ENCODE measurements around the gene COX19.
"Not testable (repeated sequence)": the region's sequence is repeated elsewhere in the genome, so short reads cannot be mapped to it uniquely, and the experiment has no call there.

Gene COX19

DNA sequence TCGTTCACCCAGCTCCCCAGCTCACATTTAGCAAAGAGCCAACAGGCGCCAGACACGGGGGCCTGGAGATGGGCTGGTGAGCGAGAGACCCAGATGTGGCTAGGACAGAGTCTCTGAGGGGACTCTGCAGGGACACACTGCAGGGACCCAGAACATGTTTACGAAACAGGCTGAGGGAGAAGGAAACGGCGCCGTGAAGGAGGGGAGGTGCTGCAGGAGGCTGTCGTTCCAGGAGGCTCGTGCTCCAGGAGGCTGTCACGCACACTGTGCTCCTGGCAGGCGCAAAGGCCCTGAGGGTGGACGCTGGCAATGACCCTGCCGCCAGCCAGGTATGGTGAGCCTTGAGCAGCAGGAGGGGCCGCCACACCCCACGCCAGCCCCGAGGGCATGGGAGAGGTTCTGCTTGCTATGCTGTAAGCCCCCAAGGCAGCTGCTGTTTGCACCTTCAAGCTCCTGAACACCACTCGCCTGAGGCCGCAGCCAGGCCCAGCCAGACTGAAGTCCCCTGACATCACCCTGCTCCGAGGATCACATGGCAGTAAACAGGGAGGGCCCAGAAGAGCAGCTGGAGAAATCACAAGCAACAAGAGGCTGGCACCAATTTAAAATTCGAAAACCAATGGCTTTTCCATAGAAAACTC, 48.2 kb downstream of the COX19 start:
- DNase-seq (ENCODE audit: low read depth in 2 of 2, low spot score in 1 of 2) = no peak

DNA sequence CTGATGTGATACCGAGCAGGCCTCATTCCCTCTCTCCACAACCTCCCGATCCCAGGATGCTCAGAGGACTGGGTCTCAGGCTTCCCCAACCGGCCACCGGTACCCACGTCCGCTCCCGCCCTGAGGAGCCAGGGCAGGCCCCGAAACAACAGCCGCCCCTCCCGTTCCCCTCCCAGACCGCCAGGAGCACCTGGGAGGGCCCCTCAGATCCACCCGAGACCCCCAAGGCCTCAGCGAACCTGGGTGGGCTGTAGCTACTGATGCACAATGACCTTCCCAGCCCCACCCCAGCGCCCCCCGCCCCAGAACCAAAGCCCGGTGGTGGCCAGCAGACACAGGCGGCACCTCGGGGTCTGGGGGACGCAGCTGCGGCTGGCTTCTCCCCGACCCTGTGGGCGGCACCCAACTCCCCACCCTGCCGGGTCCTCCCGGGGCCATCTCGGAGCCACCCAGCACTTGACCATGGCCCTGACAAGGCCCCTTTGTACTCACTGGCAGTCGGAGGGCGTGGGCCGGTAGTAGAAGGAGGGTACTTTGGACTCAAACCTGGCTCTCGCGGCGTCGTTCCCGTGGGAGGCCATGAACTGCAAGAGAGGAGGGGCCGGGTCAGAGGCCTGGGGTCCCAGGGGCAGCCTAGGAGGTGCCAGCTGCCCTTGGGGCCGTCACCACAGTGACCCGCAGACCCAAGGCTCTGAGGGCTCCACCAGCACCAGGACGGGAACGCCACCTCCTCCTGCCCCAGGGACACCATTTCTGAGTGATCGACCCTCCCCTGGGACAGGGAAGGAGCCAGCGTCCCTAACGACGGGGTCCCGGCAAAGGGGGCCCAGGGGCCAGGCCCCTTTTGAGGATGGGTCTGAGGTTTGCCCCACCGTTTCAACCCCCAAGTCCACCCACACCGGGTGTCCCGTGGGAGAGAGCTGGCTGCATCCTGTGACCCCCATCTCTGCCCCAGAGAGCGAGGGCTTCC, 49.0 kb downstream of the COX19 start:
- no peak for DNase-seq (ENCODE audit: low read depth in 2 of 2, low spot score in 1 of 2)

DNA sequence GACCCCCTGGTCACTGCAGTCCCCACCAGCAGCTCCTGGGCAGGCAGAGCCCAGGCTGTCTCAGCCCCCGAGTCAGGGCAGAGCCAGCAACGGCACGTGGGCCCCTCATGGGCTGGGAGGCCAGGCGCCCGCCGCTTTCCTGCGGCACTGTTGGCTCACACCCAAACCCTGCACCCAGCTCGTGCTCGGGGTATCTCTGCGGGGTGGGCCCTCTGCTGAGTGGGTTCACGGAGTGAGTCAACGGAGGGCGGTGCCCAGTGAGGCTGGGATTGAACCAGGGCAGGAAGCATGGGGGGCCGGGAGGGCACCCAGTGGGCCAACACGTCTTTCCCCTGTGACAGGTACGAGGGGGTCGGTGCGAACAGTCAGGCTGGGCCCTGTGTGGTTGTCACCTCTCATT, 49.7 kb downstream of the COX19 start:
- peak; percentile 62 to 84 for DNase-seq (ENCODE audit: low read depth in 2 of 2, low spot score in 1 of 2)

DNA sequence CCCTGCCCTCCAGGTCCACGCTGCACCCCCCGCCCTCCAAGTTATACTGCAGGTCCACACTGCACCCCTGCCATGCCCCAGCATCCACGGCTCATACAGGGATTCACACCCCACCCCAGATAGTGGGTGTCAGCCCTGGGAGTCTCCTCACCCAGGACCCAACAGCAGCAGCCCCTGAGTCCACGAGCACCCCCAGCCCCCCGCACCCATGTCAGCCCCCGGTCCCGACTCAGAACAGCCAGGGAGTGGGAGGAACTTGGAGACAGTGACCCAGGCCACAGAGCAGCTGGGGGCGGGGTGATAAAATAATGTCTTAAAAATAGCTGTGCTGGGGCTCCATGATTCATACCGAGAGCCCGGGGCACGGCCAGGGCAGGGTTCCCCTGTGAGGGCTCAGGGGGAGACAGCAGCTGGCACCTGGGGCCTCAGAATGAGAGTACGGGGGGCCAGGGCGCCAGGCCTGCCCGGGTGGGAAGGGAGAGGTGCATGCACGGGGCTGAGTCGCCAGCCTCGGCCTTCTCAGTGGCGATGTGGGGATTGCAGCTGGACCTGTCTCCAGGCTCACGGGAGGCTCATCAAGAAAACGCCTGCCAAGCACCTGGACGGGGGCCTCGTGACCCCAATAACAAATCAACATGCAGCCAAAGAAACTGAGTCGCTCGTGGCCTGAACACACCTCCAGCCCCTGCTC, 50.7 kb downstream of the COX19 start:
- peak in 1 of 2 donors; percentile 70 for DNase-seq (ENCODE audit: low read depth in 2 of 2, low spot score in 1 of 2)

DNA sequence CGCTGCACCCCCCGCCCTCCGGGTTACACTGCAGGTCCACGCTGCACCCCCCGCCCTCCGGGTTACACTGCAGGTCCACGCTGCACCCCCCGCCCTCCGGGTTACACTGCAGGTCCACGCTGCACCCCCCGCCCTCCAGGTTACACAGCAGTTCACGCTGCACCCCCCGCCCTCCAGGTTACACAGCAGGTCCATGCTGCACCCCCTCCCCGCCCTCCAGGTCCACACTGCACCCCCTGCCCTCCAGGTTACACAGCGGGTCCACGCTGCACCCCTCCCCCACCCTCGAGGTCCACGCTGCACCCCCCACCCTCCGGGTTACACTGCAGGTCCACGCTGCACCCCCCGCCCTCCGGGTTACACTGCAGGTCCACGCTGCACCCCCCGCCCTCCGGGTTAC, 51.3 kb downstream of the COX19 start:
- not testable (repeated sequence) for DNase-seq (ENCODE audit: low read depth in 2 of 2, low spot score in 1 of 2)

DNA sequence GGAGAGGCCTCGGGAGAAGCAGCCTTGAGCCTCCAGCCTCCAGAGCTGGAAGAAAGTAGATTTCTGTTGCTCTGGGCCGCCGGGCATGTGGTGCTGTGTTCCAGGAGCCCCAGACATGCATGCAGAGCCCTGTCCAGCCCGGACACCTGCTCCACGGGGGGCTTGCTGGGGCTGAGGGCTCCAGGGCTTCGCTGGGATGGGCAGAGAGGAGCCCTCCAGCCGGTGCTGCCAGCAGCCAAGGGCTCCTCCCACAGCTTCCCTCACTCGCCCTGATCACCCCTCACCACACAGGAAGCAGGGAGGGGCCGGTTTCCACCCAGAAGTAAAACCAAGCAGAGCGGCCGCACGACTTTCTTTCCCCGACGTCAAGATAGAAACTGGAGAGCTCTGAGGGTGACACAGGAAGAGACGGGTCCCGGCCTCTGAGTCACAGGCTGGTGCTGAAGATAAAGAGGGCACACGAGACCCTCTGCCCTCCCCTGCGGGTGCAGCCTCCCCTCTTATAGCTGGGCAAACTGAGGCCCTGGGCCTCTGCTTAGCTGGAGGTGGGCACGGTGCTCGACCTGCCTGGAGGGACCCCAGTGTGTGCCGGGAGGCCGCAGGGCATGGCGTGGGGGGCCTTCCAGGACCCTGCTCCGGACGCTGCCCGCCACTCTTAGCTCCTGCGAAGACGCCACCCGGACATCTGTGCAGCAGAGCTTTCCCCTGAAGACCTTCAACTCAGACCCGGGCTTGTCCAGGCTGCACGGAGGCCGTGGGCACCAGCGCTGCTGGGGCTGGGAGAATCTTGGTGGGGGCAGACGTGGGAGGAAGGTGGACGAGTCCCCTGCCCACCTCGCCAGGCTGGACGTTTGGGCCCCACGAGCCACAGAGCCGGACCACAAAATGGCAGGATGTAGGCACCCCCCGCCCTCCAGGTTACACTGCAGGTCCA, 52.0 kb downstream of the COX19 start:
- peak; percentile 78 to 93 for DNase-seq (ENCODE audit: low read depth in 2 of 2, low spot score in 1 of 2)

DNA sequence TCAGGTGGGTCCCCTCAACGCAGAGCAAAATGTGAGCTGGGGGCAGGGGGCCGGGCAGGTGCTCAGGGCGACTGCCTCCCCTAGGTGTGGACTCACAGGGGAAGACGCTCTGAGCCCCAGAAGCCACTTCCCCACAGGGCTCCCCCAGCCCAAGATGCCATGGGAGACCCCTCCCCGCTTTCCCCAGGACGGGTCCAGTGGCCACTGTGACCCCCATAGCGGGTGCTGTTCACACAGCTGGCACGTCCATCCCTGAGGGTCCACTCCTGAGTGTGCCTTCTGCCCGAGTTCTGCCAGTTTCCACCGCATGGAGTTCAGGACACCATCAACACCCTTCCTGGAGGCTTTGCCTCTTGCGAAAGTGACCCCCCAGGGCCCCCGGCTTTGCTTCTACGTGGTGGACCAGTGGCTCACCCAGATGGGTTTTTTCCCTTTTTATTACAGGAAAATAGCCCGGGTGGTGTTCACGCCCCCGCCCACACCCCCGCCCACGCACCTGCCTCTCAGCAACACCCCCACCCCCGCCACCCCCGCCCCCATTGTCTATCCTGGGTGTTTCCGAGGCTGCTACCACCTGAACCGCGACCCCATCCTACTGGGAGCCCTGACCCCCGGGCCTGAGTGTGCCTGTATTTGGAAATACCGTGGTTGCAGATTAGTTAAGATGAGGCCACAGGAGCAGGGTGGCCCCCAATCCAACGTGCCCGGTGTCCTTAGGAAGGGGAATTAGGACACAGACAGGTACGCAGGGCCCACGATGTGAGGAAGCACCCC, 52.8 kb downstream of the COX19 start:
- peak in 1 of 2 donors; percentile 55 for DNase-seq (ENCODE audit: low read depth in 2 of 2, low spot score in 1 of 2)

DNA sequence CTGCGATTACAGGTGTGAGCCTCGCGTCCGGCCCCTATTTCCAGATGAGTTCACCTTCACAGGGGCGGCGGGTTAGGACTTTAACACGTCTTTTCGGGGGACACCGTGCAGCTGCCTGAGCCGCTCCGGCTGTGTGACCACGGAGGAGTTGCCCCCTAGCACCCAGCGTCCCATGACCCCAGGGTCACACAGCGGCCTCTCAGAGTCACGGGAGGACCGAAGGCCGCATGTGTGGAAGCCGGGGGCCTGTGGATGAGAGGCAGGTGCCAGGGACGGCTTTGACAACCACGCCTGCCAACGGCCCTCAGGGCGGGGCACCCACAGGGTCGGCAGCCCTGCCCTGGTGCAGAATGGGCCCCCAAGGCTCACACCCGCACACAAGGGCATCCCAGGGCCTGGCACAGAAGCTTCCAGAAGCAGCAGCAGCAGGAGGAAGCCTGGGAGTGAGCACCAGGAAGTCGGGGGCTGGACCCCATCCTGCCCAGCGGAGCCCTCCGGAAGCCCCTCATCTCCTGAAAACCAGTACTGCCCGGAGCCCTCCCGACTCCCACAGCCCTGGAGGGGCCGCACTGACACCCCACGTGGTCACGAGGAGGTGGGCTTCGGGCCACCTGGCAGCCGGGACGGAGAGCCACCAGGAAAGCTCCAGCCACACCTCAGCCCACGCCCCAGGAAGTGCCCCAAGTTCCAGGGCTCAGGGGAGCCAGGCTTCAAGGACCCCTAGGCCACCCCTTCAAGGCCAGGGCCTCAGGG, 53.6 kb downstream of the COX19 start:
- no peak for DNase-seq (ENCODE audit: low read depth in 2 of 2, low spot score in 1 of 2)

DNA sequence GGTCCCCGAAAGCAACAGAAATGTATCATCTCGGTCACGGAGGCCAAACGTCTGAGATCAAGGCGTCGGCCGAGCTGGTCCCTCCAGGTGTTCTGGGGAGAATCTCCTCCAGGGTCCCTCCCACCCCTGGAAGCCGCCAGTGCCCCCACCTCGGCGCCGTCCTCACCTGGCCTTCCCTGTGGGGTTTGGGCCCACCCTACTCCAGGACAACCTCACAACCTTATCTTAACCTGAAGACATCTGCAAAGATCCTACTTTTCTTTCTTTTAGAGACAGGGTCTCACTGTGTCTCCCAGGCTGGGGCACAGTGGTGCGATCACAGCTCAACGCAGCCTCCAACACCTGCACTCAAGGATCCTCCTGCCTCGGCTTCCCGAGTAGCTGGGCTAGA, 54.3 kb downstream of the COX19 start:
- no peak for DNase-seq (ENCODE audit: low read depth in 2 of 2, low spot score in 1 of 2)

DNA sequence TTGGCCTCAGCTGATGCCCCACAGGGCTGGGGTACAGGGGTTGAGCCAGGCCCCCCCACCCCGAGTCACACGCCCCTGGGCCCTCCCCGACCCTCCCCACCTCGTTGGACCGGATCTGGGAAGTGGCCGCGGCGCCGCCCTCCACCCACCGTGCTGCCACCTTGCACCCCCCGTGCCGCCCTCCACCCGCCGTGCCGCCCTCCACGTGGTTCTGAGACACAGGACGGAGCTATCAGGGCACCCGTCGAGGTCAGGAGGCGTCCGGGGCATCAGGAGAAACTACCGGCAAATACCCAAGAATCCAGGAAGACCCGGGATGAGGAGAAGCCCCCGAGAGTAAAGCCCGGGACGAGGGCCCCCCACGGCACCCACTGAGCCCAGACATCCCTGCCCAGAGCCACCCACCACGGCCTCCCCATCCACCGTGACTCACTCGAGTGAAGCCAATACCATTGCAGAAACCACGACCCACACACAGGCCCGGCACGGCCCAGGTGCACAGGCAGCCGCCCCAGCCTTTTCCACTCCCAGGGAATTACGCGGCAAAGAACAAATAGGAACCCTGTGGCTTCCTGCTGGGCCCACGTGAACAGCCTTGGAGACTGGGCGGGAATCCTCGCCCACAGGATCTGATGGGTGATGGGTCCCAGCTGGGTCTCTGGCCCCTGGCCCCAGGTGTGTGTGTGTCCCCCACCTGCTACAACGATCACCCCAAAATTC, 54.8 kb downstream of the COX19 start:
- DNase-seq (ENCODE audit: low read depth in 2 of 2, low spot score in 1 of 2) = no peak

DNA sequence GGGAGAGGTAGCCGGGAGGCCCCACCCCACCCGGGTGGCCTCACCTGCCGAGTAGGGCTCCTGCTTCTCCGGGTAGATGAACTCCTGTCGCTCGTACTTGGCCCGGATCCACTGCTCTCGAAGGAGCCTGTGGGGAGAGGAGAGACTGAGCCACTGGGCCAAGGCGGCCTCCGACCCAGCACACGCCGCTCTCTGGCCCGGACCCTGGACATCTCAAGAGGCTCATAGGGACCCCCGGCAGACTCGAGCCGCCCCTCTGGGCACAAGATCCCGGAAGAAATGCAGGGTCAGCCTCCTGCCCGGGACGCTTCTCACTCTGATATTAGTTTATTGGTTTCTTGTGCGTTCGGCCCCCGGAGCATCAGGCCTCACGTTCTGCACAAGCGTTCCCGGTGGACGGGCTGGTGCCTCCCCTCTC, 55.4 kb downstream of the COX19 start:
- no peak for DNase-seq (ENCODE audit: low read depth in 2 of 2, low spot score in 1 of 2)

DNA sequence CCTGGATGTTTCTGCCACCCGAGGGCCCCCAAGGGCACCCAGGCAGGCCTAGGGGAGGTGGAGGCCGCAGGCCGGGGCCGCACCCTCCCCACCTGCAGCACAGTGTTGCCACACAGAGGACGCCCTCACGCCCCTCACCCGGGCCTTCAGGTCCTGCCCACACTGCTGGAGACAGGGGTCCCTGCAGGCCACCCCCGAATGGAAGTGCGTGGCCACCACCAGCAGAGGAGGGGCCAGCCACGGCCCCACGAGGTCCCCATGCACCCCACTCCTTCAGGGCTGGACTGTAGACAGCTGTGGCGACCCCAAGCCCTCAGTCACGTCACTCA, 56.3 kb downstream of the COX19 start:
- DNase-seq (ENCODE audit: low read depth in 2 of 2, low spot score in 1 of 2) = no peak

DNA sequence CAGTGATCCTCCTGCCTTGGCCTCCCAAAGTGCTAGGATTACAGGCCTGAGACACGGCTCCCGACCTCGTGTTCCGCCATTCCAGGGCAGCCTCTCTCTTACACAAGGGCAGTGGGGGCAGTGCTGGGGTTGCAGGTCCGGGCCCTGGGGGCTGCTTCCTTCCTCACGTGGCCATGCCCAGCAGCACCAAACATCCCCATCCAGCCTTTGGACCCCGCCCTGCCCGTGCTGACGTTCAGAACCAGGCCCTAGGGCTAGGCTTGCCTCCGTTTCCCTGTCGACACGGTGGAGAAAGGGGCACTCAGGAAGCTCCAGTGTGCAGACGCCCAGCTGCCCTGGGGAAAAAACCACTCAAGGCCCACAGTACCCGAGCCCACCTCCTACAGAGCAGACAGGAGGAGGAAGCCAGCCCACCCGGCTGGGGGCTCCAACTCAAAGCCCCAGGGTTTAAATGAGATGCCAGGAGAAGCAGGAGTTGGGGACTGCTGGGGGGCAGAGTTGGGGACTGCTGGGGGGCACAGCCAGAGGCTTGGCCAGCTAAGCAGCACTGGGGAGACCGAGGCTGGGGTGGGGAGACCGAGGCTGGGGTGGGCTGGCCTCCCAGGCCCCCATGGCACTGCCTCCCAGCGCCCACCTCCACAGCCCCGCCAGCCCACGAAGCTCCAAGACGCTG, 56.8 kb downstream of the COX19 start:
- no peak for DNase-seq (ENCODE audit: low read depth in 2 of 2, low spot score in 1 of 2)

DNA sequence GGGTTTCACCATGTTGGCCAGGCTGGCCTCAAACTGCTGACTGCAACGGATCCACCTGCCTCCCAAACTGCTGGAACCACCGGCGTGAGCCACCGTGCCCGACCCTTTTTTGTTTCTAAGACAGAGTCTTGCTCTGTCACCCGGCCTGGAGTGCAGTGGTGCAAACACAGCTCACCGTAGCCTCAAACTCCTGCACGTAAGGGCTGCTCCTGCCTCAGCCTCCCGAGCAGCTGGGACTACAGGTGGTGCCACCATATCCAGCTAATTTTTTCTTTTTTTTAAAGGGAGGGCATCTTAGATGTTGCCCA, 57.3 kb downstream of the COX19 start:
- DNase-seq (ENCODE audit: low read depth in 2 of 2, low spot score in 1 of 2) = no peak

DNA sequence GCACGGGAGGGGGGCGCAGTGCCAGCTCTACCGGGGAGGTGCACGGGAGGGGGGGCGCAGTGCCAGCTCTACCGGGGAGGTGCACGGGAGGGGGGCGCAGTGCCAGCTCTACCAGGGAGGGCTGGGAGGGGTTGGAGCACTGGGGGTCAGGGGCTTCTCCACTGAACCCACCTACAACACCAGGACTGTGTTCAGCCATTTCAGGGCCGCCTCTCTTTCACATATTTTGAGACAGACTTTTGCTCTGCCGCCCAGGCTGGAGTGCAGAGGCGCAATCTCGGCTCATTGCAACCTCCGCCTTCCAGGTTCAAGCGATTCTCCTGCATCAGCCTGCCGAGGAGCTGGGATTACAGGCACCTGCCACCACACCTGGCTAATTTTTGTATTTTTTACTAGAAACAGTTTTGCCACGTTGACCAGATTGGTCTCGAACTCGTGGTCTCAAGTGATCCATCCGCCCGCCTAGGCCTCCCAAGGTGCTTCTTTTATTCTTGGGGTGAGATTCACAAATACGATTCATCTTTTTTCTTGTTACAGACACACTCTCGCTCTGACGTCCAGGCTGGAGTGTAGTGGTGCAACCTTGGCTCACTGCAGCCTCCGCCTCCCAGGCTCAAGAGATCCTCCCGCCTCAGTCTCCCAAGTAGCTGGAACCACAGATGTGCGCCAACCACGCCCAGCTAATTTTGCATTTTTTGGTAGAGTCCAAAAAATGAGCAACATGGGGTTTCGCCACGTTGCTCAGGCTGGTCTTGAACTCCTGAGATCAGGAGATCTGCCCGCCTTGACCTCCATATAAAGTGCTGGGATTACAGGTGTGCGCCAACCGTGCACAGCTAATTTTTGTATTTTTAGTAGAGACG, 57.9 kb downstream of the COX19 start:
- DNase-seq (ENCODE audit: low read depth in 2 of 2, low spot score in 1 of 2) = no peak

DNA sequence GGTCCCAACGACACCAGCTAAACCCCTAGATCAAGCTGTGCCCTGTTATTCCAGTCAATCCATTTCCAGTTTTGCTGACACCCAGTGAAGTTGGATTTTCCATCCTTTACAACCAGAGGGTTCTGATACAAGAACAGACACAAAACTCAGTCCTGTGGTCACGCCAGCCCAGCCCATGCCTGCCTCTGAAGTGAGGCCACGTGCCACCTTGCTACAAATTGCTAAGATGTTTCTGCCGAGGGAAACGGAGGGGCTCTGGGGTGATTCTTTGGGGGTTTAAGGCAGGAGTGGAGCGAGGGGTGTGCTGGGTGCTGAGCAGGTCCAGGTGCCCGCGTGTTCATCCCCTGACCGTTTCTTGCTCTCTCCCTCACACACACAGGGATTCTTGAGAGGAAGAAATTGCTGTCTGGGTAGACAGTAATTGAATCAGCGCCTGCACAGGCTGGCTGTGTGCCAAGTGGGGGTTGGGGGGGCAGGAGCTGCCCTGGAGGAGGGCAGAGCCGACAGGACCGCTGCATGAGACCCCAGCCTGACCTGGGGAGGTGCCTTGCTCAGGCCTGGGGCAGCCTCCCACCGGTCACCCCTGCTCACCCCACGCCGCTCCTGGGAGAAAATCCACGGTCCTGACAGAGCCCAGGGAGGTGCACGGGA, 58.9 kb downstream of the COX19 start:
- no peak for DNase-seq (ENCODE audit: low read depth in 2 of 2, low spot score in 1 of 2)

Data from stimulated activated CD8-positive, alpha-beta memory T cell treated with anti-CD3 and anti-CD28 coated beads, Interleukin-4, amount 100 ng/mL, for 4 hours (primary cell).